Kidney (tissue), 14 donors: ENCODE measurements around the gene LDLRAD4. TPM values are rescaled to one million over a fixed set of nuclear protein-coding genes. Genes with fewer than 3 reads are reported as not detected.

ENCODE experiments used
- DNase-seq, 5 donors: peaks; one replicate each; pipeline ENCODE4 v3.0.0-alpha.2; 2013 to 2020
- FAIRE-seq: peaks from 2 replicates; lab custom pipeline; 2012; peaks lifted over from hg19 to GRCh38; lab: Jason Lieb, UNC
- H3K27ac ChIP-seq, 2 donors: one replicate each; pipeline ENCODE4 v1.7.0; 2013; ENCODE audit warnings: low read depth in 2 of 2, low read length in 2 of 2, inconsistent platforms in 1 of 2
- H3K27me3 ChIP-seq: one replicate; pipeline ENCODE4 v1.7.1; 2013; ENCODE audit warnings: low read length, inconsistent platforms; ENCODE audit not compliant: control insufficient read depth, insufficient read depth
- H3K36me3 ChIP-seq, 3 donors: one replicate each; pipeline versions ENCODE4 v1.7.0 to v1.7.1; 2013; ENCODE audit warnings: low read length in 3 of 3, control low read depth in 1 of 3, inconsistent platforms in 1 of 3; ENCODE audit not compliant: insufficient read depth in 3 of 3, control insufficient read depth in 2 of 3
- H3K4me1 ChIP-seq, 3 donors: one replicate each; pipeline versions ENCODE4 v1.7.0 to v1.7.1; 2013; ENCODE audit warnings: low read length in 3 of 3, inconsistent platforms in 1 of 3, low read depth in 1 of 3; ENCODE audit not compliant: control insufficient read depth in 2 of 3, insufficient read depth in 2 of 3
- H3K4me3 ChIP-seq, 3 donors: one replicate each; pipeline versions ENCODE4 v1.7.0 to v1.8.1; 2013; ENCODE audit warnings: low read length in 3 of 3, control low read depth in 1 of 3, inconsistent platforms in 1 of 3
- H3K9ac ChIP-seq, 3 donors: one replicate each; pipeline versions ENCODE4 v1.7.0 to v1.7.1; 2013; ENCODE audit warnings: low read length in 3 of 3, control low read depth in 1 of 3, inconsistent platforms in 1 of 3
- H3K9me3 ChIP-seq, 3 donors: one replicate each; pipeline versions ENCODE4 v1.7.0 to v1.7.1; 2013; ENCODE audit warnings: low read length in 3 of 3, control low read depth in 1 of 3, inconsistent platforms in 1 of 3; ENCODE audit not compliant: control insufficient read depth in 2 of 3, insufficient read depth in 1 of 3
- intact Hi-C: fragments of 100-400 bp; cut with DNase I; formaldehyde crosslinking; loops from one replicate; pipeline ENCODE4 v1.11.1; 2022
- polyA plus RNA-seq: library from polyadenylated mRNA; stranded (reverse); fragments of 350-450 nt; fragmentation: Illumina TruSeq; extraction: RNeasy Lipid Tissue Mini Kit (QIAGEN cat#74804); gene quantifications from one replicate; pipeline ENCODE4 v1.2.3, GENCODE V29; 2014; ENCODE audit warnings: low read depth, low replicate concordance; ENCODE audit not compliant: insufficient read depth
- total RNA-seq: library from RNA; stranded (reverse); fragmentation: NEBNext Ultra II Directional; extraction: Animal tissue kit (Norgen Biotek cat#: 25700); gene quantifications from one replicate; pipeline ENCODE4 v1.2.1, GENCODE V29; 2021
- TF ChIP-seq, protein P1 (sequence below): IDR thresholded peaks from 3 replicates; pipeline ENCODE4 v1.5.1; 2012; ENCODE audit warnings: mild to moderate bottlenecking, moderate library complexity, borderline replicate concordance; ENCODE audit not compliant: insufficient read depth; ENCODE audit errors: extremely low read depth
- donor health status: control.
- donor health status: control.
- donor health status: control.
- donor health status: control.
- donor health status: control.
- donor health status: DM: yes; HTN: yes; CAD: no.
- donor health status: Normal renal cell carcinoma (clear cell type).

LDLRAD4 gene
- total and polyA plus RNA-seq, 2 donors from 2014 or later: 2.3 to 42.3 TPM

DNA sequence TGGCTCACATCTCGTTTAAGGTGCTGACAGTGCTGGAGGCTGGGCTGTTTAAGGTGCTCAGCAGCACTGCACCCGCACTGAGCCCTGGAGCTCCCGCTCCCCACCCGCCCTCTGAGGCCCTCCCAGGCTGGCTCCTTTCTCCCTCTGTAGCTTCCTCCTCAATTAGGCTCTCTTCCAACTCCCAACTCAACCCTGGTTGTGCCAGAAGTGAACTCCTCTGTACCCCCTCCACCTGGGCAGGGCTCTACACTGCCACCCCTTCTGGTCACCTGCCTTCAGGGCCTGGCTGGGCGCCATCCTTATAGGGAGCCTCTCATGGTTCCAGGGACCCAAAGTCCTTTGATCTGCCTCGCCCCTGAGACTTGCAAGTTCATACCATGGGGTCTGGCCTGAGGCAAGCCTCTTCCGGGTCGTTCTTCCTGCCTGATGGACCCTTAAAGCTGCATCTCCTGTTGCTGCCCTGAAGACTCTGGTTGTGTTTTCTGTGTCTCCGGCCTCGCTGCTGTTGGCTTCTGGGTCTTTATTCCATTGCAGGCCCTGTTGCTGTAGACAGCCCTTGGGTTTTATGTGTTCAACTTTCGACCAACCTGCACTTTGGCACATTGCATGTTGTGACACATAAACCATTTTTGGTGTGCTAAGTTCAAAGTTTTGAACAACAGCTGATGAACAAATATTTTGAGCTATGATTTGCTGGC, 199.6 kb downstream of the LDLRAD4 start:
- Histone ChIP-seq H3K9me3 (no peaks in the 10 kb centered on the region), H3K27me3 (no peaks in the 10 kb centered on the region), H3K36me3 (no peaks in the 10 kb centered on the region), H3K4me1 (peaks cover 0 to 6% (median 0%) of the 10 kb centered on the region in 3 donors), H3K27ac (no peak overlapping the region), H3K4me3 (no peak overlapping the region), H3K9ac (no peak overlapping the region)
- TF ChIP-seq, protein P1, sequence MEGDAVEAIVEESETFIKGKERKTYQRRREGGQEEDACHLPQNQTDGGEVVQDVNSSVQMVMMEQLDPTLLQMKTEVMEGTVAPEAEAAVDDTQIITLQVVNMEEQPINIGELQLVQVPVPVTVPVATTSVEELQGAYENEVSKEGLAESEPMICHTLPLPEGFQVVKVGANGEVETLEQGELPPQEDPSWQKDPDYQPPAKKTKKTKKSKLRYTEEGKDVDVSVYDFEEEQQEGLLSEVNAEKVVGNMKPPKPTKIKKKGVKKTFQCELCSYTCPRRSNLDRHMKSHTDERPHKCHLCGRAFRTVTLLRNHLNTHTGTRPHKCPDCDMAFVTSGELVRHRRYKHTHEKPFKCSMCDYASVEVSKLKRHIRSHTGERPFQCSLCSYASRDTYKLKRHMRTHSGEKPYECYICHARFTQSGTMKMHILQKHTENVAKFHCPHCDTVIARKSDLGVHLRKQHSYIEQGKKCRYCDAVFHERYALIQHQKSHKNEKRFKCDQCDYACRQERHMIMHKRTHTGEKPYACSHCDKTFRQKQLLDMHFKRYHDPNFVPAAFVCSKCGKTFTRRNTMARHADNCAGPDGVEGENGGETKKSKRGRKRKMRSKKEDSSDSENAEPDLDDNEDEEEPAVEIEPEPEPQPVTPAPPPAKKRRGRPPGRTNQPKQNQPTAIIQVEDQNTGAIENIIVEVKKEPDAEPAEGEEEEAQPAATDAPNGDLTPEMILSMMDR: no peak
- no peak for FAIRE-seq
- no peak for DNase-seq
- intact Hi-C loops: no loop called here

- FAIRE-seq (no peak), DNase-seq (no peak)
- TF ChIP-seq, protein P1: no peak
- intact Hi-C loops: no loop called here
- Histone ChIP-seq H3K27ac (no peak overlapping the region), H3K9ac (no peak overlapping the region), H3K9me3 (no peaks in the 10 kb centered on the region), H3K27me3 (no peaks in the 10 kb centered on the region), H3K4me1 (peaks cover 0 to 3% (median 0%) of the 10 kb centered on the region in 3 donors), H3K4me3 (no peak overlapping the region), H3K36me3 (no peaks in the 10 kb centered on the region)
Measured at GRCh38 chr18:13420969-13421686, 202.6 kb downstream of the LDLRAD4 start.

DNA sequence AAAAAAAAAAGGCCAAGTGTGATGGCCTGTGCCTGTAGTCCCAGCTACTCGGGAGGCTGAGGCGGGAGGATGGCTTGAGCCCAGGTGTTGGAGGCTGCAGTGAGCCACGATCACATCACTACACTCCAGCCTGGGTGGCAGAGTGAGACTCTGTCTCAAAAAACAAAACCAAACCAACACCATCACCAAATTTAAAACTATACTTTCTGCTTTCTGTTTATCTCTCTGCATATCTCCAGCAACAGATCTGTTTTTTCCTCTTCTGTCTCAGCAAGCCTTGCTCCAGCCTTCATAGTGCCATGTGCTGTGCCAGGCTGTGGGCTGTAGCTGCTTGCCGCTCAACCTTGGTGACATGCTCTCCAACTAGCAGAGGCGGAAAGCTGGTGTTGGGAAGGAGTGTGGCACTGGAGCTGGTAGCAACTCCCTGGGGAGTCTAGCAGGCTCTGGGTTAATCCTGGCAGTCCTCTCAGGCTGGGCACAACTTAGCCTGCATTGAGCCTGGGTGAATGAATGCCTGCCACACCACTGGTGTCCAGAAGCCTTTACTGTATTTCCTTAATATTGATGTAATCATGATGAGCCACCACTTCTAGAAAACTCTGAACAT, 204.1 kb downstream of the LDLRAD4 start:
- intact Hi-C loops: no loop called here
- TF ChIP-seq, protein P1: no peak
- Histone ChIP-seq H3K9ac (no peak overlapping the region), H3K36me3 (no peaks in the 10 kb centered on the region), H3K9me3 (no peaks in the 10 kb centered on the region), H3K4me3 (no peak overlapping the region), H3K27ac (no peak overlapping the region), H3K4me1 (peaks cover 0 to 3% (median 0%) of the 10 kb centered on the region in 3 donors), H3K27me3 (no peaks in the 10 kb centered on the region)
- FAIRE-seq (no peak), DNase-seq (no peak)
